Panc1 (cell line): Measurements from ENCODE around the gene CCDC178.
A peak's percentile ranks its signal among the peaks of the same experiment; 100 is the strongest.

Experiments used
- CTCF ChIP-seq: fragments of 450-650 bp; IDR thresholded peaks from 2 replicates; pipeline ENCODE4 v1.5.1; 2017; ENCODE audit warnings: mild to moderate bottlenecking
- POLR2AphosphoS5 ChIP-seq: IDR thresholded peaks from 2 replicates; pipeline ENCODE4 v1.6.1; 2012; ENCODE audit warnings: mild to moderate bottlenecking, low read depth, low read length, moderate library complexity
- REST ChIP-seq, 2 experiments: IDR thresholded peaks; 2 replicates each; pipeline ENCODE4 v1.6.1; 2011 to 2012; ENCODE audit warnings: low read depth in 2 of 2, control low read depth in 1 of 2, low read length in 1 of 2, mild to moderate bottlenecking in 1 of 2, moderate library complexity in 1 of 2; ENCODE audit not compliant: insufficient read depth in 1 of 2
- SIN3A ChIP-seq: IDR thresholded peaks from 2 replicates; pipeline ENCODE4 v1.6.1; 2012; ENCODE audit warnings: low read depth, mild to moderate bottlenecking, low read length, moderate library complexity, borderline replicate concordance; ENCODE audit not compliant: insufficient read depth
- TCF7L2 ChIP-seq: IDR thresholded peaks from 2 replicates; pipeline ENCODE4 v1.6.1; 2011; ENCODE audit warnings: mild to moderate bottlenecking, low read depth, low read length, inconsistent platforms

- peak; percentile 27 for TF ChIP-seq CTCF
- no peak for TF ChIP-seq SIN3A
- TF ChIP-seq REST (IDR thresholded peaks at IDR 0.05; ENCODE audit: insufficient read depth in 1 of 2, low read depth in 2 of 2, low read length in 1 of 2): no peak
- no peak for TF ChIP-seq POLR2AphosphoS5
- TF ChIP-seq TCF7L2: no peak
Measured at GRCh38 chr18:33232318-33232626, 208.2 kb downstream of the CCDC178 start.
